ENCODE data around the gene ARHGEF39.

Gene ARHGEF39

DNA sequence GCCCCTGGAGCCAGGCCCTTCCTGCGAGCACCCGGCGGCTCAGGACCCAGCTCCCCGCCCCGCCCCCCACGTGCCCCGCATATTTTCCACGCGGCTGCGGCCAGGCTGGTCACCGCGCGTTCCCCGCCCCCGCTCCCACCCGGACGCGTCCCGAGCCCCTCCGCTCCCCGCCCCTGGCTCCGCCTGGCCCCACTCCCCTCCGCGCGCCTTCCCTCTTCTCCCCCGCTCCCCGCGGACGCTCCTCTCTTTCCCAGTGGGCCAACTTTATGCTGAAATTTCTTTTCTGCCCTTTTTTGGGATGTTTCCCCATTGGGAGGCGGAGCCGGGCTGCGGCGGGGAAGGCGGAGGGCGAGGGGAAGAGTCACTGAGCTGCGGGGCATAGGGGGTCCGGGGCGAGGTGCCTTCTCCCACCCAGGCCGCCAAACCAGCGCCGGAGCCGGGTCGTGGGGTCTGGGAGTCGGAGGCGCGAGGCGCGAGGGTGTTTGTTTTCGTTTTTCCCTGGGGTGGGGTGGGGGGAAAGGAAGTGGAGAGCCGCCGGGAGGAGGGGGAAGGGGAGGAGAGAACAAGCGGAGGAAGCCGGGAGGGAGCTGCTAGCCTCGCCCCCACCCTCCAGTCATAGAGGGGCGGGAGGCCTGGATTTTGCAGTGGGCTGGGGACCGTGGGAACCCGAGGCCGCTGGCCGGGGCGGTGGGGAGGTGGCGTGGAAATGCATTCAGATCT lies 25.8 kb upstream of the ARHGEF39 start:
- no peak for DNase-seq (ENCODE audit: low read depth)

GRCh38 chr9:35690294-35690613 lies 25.3 kb upstream of the ARHGEF39 start:
- no peak for DNase-seq (ENCODE audit: low read depth)

DNA sequence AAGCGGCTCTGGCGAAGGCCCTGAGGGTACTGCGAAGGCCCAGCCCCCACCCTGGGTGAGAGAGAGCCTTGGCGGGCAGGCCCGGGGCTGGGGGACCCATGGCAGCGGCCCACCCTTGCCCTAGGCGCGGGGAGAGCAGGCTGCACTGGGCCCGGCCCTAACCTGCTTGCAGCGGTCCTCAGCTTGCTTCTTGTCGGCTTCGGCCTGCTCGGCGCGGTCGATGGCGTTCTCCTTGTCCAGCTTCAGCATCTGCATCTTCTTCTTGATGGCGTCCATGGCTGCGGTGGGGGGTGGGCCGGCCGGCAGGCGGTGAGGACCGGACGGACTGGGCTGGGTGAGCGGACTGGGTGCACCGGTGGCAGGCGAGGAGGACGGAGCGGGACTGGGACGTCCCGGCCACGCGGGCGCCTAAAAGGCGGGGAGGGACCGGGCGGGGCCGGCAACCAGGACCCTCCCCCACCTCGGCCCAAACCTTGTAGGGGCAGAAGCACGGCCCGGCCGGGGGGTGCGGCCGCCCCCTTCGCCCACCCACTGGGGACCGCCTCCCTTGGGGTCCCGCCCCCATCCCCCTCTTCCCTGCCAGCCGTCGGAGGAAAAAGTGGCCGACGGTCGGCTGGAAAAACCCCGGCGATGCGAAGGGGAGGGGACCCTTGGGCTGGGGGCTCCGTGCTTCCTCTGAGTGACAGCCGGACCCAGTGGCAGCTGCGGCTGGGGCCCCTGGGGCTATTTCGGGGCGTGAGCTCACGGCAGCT lies 24.7 kb upstream of the ARHGEF39 start, which contains the start of gene TPM2:
Gene TPM2, minus strand, starts transcription at position 384 of the 752 bp plus-strand sequence. Its CDS starts 108 bp downstream, at position 276.
- DNase-seq (ENCODE audit: low read depth) = no peak

DNA sequence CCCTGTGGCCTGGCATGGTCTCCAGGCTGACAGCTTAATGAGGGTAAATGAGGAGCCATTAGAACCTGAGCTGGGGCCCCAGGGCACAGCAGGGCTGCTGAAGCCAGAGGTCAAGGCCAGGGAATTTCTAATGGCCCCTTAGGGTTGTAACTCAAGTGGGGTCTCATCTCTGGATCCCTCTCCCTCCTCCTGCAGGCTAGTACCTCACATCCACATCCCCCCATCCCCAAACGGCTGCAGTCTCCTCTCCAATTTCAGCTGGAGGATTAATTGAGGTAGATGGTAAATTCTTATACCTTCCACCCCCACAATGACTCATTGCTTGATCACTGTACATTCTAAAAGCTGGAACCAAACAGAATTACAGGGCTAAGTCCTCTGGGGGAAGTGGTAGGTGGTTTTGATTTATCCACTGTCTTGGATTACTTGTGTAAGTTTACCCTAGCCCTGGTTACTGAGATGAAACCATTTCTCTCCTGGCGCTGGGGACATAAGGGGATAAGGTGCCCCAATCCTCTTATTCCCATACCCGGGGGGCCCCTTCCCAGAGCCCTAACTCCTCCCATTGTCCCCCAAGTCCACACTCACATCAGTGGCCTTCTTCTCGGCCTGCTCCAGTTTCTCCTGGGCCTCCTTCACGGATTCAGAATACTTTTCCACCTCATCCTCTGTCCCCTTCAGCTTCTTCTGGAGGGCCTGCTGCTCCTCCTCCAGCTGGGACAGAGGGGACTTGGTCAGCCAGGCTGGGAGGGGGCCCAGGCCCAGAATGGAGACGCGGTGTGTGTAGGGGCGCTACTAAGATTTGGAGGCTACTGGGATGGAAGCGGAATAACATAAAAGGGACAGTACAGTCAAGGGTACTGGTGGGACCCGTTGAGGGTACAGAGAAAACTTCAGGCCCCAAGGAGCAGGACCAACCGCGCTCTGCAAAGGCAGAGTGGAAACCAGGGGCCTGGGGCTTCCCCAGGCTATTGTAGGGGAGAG lies 23.9 kb upstream of the ARHGEF39 start:
- DNase-seq (ENCODE audit: low read depth) = no peak

GRCh38 chr9:35687972-35688557 lies 23.1 kb upstream of the ARHGEF39 start:
- DNase-seq (ENCODE audit: low read depth) = no peak

DNA sequence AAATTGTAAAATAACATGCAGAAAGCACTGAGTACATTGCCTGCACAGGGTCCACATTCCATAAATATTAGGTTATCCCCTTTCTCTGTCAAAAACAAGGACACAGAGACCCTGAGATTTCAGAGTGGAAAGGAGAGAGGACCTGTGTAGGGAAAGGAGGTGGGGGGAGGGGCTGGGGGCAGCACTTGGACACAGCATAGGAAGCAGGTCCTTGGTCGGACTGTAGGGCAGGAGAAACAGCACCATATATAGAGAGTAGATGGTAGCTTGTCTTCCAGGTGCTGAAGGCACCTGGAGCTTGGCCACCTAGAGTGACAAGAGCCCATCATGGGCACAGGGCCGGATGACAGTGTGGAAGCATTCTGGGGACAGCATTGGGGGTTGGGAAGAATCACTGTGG lies 22.3 kb upstream of the ARHGEF39 start:
- no peak for DNase-seq (ENCODE audit: low read depth)

DNA sequence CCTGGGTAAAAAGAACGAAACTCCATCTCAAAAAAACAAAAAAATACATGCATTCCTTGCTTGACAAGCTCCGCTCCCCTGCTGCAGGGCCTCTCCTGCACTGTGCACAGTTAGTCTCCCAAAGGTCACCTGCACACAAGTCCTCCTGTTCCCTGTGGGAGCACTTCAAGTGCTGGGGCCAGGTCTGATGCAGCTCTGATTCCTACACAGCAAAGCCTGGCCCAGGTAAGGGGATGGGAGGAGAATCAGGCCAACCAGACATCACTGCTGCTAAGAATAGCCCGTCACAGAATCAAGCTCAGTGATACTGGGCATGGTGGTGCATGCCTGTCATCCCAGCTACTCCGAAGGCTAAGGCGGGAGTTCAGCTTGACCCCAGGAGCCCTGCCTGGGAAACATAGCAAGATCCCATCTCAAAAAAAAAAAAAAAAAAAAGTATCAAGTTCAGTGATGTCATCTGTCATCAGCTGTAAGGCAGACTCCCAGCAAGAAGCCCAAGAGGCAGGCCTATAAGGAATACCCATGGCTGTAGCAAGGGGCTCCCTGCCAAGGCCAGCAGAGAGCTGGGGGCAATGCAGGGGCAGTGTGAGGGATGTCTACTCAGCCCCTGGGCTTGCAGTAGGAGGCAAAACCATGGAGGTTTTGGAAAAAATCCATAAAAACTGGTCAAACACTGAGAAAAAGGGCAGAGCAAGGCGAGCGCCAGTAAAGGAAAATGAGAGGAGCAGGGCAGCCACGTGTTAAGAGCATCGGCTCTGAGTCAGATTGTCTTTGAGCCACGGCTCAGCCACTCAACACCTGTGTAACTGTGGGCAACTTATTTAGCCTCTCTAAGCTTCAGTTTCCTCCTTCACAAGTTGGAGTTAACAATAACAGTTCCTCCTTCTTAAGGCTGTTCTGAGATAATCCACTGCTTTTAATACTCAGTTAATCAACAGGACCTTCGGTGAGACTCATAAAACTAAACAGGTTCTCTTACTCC lies 21.5 kb upstream of the ARHGEF39 start:
- no peak for DNase-seq (ENCODE audit: low read depth)

DNA sequence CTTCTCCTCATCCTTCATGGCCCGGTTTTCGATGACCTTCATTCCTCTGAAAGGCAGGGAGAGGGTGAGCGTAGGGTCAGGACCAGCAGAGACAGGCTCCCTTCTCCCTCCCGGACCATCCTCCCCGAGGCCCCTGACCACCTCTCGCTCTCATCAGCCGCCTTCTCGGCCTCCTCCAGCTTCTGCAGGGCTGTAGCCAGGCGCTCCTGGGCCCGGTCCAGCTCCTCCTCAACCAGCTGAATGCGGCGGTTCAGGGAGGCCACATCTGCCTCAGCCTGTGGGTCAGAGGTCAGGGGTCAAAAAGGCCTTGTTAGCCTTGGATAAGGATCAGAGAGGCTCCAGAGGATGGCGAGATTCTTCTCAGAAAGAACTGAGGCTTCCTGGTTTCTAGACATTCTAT lies 20.5 kb upstream of the ARHGEF39 start:
- no peak for DNase-seq (ENCODE audit: low read depth)

DNA sequence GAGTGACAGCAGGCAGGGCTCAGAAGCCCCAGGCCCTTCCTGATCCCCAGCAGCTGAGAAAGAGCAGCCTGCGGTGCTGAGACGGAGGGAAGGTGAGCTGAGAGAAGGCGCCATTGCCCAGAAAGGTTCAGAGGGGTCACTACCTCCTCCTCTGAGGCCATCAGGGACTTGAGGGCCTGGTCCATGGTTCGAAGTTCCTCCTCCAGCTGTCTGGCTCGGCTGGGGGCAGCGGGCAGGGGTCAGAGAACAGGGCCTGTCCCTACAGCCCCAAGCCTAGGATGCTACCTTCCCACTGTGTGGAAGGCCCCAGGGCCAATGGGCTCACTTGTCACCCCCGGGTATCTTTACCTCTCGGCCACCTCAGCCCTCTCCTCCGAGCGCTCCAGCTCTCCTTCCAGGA lies 19.9 kb upstream of the ARHGEF39 start:
- DNase-seq (ENCODE audit: low read depth) = no peak

- DNase-seq (ENCODE audit: low read depth) = no peak
These were observed 18.3 kb upstream of the ARHGEF39 start for GRCh38 chr9:35683323-35683722.

- DNase-seq (ENCODE audit: low read depth) = no peak
These were observed 17.7 kb upstream of the ARHGEF39 start for GRCh38 chr9:35682520-35683315.

- no peak for DNase-seq (ENCODE audit: low read depth)
These were observed 17.1 kb upstream of the ARHGEF39 start for GRCh38 chr9:35682051-35682450.

DNA sequence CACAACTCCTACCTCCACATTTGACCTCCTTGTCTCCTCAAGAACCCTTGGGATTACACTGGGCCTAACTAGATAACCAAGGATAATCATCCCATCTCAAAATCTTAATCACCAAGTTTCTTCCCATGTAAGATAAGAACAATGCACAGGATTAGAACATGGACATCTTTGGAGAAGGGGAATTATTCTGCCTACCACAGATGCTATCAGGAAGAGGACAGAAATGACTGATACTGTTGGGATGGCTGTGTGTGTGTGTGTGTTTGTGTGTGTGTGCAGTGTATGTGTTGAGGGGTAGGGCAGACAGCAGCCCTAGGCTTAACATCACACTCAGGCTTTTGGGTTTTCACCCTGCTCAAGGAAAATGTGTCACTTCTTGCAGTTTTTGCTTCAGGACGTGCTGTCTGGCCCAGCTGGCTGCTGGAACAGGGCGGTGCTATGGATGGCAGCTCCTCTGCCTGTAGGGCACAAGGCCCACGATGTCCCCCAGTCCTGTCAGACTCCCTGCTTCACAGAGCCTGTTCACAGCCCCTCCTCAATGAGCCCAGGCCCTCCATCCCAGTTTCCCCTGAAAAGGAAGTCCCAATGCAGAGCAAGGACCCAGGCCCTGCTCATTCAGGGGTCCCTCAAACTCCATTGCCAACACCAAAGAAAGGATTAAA lies 16.5 kb upstream of the ARHGEF39 start:
- no peak for DNase-seq (ENCODE audit: low read depth)

- DNase-seq (ENCODE audit: low read depth) = no peak
These were observed 15.5 kb upstream of the ARHGEF39 start for GRCh38 chr9:35680331-35681105.

GRCh38 chr9:35679766-35680330 lies 14.9 kb upstream of the ARHGEF39 start:
- no peak for DNase-seq (ENCODE audit: low read depth)

- DNase-seq (ENCODE audit: low read depth) = no peak
These were observed 14.1 kb upstream of the ARHGEF39 start for GRCh38 chr9:35679091-35679490.

DNA sequence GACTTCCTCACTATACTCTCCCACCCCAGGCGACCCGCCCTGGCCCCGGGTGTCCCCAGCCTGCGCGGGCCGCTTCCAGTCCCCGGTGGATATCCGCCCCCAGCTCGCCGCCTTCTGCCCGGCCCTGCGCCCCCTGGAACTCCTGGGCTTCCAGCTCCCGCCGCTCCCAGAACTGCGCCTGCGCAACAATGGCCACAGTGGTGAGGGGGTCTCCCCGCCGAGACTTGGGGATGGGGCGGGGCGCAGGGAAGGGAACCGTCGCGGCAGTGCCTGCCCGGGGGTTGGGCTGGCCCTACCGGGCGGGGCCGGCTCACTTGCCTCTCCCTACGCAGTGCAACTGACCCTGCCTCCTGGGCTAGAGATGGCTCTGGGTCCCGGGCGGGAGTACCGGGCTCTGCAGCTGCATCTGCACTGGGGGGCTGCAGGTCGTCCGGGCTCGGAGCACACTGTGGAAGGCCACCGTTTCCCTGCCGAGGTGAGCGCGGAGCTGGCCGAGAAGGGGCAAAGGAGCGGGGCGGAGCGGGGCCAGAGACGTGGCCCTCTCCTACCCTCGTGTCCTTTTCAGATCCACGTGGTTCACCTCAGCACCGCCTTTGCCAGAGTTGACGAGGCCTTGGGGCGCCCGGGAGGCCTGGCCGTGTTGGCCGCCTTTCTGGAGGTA lies 10.9 kb upstream of the ARHGEF39 start:
- no peak for DNase-seq (ENCODE audit: low read depth)

DNA sequence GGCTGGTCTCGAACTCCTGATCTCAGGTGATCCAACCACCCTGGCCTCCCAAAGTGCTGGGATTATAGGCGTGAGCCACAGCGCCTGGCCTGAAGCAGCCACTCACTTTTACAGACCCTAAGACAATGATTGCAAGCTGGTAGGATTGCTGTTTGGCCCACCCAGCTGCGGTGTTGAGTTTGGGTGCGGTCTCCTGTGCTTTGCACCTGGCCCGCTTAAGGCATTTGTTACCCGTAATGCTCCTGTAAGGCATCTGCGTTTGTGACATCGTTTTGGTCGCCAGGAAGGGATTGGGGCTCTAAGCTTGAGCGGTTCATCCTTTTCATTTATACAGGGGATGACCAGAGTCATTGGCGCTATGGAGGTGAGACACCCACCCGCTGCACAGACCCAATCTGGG lies 10.2 kb upstream of the ARHGEF39 start:
- no peak for DNase-seq (ENCODE audit: low read depth)
